ENCODE data around the gene ITGAV.

Gene ITGAV

GRCh38 chr2:186575856-186576255 lies 14.0 kb upstream of the ITGAV start:
- DNase-seq = no peak

GRCh38 chr2:186576614-186577013 lies 13.2 kb upstream of the ITGAV start:
- no peak for DNase-seq

- DNase-seq = no peak
Observed at GRCh38 chr2:186582698-186583097, 7.2 kb upstream of the ITGAV start.

- DNase-seq = no peak
Observed at GRCh38 chr2:186584053-186584452, 5.8 kb upstream of the ITGAV start.

- DNase-seq = no peak
Observed at GRCh38 chr2:186588421-186588820, 1.4 kb upstream of the ITGAV start.

GRCh38 chr2:186588940-186589611 lies 780 bp upstream of the ITGAV start:
- DNase-seq = no peak

- DNase-seq = no peak
Observed at GRCh38 chr2:186590350-186590758, 498 bp downstream of the ITGAV start.

- DNase-seq = no peak
Observed at GRCh38 chr2:186590759-186591505, 1.1 kb downstream of the ITGAV start.

GRCh38 chr2:186591506-186591890 lies 1.6 kb downstream of the ITGAV start:
- no peak for DNase-seq

- DNase-seq = no peak
Observed at GRCh38 chr2:186592137-186592875, 2.5 kb downstream of the ITGAV start.

GRCh38 chr2:186593523-186593922 lies 3.7 kb downstream of the ITGAV start:
- DNase-seq = no peak

GRCh38 chr2:186594001-186594722 lies 4.3 kb downstream of the ITGAV start:
- DNase-seq = no peak

GRCh38 chr2:186595219-186595618 lies 5.4 kb downstream of the ITGAV start:
- DNase-seq = no peak

GRCh38 chr2:186599186-186599778 lies 9.4 kb downstream of the ITGAV start:
- no peak for DNase-seq

- DNase-seq = no peak
Observed at GRCh38 chr2:186603286-186603685, 13.4 kb downstream of the ITGAV start.

- DNase-seq = no peak
Observed at GRCh38 chr2:186605041-186605440, 15.2 kb downstream of the ITGAV start.

GRCh38 chr2:186607660-186608324 lies 17.9 kb downstream of the ITGAV start:
- DNase-seq = no peak

- no peak for DNase-seq
Observed at GRCh38 chr2:186610785-186611184, 20.9 kb downstream of the ITGAV start.

GRCh38 chr2:186611526-186611925 lies 21.7 kb downstream of the ITGAV start:
- DNase-seq = no peak

GRCh38 chr2:186612026-186612425 lies 22.2 kb downstream of the ITGAV start:
- DNase-seq = no peak

GRCh38 chr2:186612555-186613440 lies 22.9 kb downstream of the ITGAV start:
- DNase-seq = no peak

All from activated CD4-positive, CD25-positive, alpha-beta regulatory T cell treated with anti-CD3 and anti-CD28 coated beads, Interleukin-2, amount 50 U/mL, for 72 hours (primary cell).